ENCODE results near the gene TXK. TPM values are rescaled to one million over a fixed set of nuclear protein-coding genes. Genes with fewer than 3 reads are reported as not detected.
A peak's percentile ranks its signal among the peaks of the same experiment; 100 is the strongest.

The TXK gene
- total RNA-seq, 4 donors from 2014 or later: 1.7 to 5.2 (median 3.5) TPM

DNA sequence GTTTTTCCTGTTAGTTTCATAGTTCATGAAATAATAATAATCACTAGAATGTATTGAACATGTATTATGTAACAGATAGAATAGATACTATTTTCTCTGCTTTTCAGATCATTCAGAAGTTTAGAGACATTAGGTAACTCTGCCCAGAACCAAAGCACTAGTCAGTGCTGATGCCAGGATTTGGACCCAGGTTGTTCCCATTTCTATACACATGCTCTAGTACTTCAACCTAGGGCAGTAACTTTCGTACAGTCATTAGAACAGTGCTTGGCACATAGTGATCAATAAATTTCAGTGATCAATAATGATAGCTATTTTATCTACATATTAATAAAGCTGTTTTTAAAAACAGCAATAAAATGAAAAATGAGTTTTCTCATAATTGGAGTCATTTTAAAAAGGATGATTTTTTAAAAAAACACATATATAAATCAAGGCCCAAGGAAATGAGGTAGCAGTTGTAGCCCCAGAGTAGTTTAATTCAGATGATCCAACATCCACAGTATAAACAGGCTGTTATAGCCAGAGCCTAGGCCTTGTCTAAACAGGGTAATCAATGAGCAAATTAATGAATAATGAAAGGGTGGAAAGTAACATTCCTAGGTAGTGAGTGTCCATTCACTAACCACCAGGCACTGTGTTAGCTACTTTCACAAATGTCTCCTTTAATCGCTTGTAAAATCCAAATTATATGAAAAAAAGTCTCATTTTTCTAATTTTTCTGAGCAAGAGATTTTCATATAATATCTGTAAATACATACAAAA is 25.6 kb downstream of the TXK start:
- DNase-seq: no peak
- 90 to 96% methylated on average over 2 of the region's 2 CpGs for WGBS, 2 donors
- no peak for TF ChIP-seq POLR2A (IDR thresholded peaks at IDR 0.05)
- TF ChIP-seq, protein P1, sequence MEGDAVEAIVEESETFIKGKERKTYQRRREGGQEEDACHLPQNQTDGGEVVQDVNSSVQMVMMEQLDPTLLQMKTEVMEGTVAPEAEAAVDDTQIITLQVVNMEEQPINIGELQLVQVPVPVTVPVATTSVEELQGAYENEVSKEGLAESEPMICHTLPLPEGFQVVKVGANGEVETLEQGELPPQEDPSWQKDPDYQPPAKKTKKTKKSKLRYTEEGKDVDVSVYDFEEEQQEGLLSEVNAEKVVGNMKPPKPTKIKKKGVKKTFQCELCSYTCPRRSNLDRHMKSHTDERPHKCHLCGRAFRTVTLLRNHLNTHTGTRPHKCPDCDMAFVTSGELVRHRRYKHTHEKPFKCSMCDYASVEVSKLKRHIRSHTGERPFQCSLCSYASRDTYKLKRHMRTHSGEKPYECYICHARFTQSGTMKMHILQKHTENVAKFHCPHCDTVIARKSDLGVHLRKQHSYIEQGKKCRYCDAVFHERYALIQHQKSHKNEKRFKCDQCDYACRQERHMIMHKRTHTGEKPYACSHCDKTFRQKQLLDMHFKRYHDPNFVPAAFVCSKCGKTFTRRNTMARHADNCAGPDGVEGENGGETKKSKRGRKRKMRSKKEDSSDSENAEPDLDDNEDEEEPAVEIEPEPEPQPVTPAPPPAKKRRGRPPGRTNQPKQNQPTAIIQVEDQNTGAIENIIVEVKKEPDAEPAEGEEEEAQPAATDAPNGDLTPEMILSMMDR (IDR thresholded peaks at IDR 0.05): no peak

GRCh38 chr4:48105230-48105629 is 28.8 kb downstream of the TXK start:
- TF ChIP-seq, protein P1 (IDR thresholded peaks at IDR 0.05): no peak
- no peak for TF ChIP-seq POLR2A (IDR thresholded peaks at IDR 0.05)

More for the DNA sequence above, 25.6 kb downstream of the TXK start:
- Histone ChIP-seq H3K9me3 (no peaks in the 10 kb centered on the region), H3K4me1 (no peaks in the 10 kb centered on the region), H3K4me3 (no peak overlapping the region), H3K27me3 (no peaks in the 10 kb centered on the region), H3K27ac (no peak overlapping the region), H3K36me3 (no peaks in the 10 kb centered on the region)
- intact Hi-C loops (cut with DNase I): no loop called here

DNA sequence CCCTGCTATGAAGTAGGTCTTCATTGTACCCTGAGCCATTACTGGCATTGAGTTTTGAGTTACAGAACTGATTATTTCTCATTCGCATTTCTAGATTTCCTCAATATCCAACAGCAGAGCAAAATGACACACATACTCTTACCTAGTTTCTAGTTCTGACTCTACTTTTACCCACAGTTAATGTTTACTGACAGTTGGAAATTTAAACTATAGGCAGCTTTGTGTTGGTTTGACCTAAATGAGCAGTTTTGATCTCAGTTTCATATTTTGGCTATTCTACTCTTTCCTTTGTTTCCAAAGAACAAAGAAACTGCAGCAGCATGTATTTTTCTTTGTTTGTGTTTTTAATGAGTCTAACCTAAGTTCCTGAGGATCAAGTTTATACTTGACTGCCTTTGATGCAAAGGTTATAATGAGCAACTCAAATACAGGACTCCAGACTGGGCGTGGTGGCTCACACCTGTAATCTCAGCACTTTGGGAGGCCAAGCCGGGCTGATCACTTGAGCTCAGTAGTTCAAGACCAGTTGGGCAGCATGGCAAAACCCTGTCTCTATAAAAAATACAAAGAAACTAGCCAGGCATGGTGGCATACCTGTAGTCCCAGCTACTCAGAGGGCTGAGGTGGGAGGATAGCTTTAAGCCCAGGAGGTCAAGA is 30.4 kb downstream of the TXK start:
- no peak for DNase-seq
- Histone ChIP-seq H3K4me1 (no peaks in the 10 kb centered on the region), H3K9me3 (no peaks in the 10 kb centered on the region), H3K4me3 (no peak overlapping the region), H3K27ac (peak overlapping the region in 2 of 4 donors; percentile 31 to 48), H3K36me3 (no peaks in the 10 kb centered on the region), H3K27me3 (no peaks in the 10 kb centered on the region)
- intact Hi-C loops (cut with DNase I): no loop called here
- WGBS, 2 donors: 43 to 79% methylated on average over 3 of the region's 3 CpGs
- TF ChIP-seq POLR2A (IDR thresholded peaks at IDR 0.05): no peak
- TF ChIP-seq, protein P1 (IDR thresholded peaks at IDR 0.05): no peak

More at GRCh38 chr4:48105230-48105629, 28.8 kb downstream of the TXK start:
- DNase-seq: no peak
- Histone ChIP-seq H3K27me3 (no peaks in the 10 kb centered on the region), H3K27ac (no peak overlapping the region), H3K4me3 (no peak overlapping the region), H3K4me1 (no peaks in the 10 kb centered on the region), H3K36me3 (no peaks in the 10 kb centered on the region), H3K9me3 (no peaks in the 10 kb centered on the region)
- 33 to 89% methylated on average over 1 of the region's 1 CpG for WGBS, 2 donors
- intact Hi-C loops (cut with DNase I): no loop called here

DNA sequence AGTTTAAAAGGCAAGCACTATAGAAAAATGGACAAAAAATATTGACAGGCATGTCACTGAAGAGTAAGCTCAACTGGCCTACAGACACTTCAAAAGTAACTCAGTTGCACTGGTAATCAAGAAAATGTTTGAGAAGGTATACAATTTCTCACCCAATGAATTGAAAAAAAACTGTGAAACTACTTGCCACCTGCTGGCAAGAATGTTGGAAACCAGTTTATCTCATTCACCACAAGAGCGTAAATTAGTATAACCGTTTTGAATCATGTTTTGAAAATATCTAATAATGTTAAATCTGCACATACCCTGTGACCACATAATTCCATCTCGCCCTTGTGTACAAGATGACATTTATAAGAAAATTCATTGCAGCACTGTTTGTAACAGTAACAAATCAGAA is 31.7 kb downstream of the TXK start:
- no peak for DNase-seq
- Histone ChIP-seq H3K4me1 (no peaks in the 10 kb centered on the region), H3K27me3 (no peaks in the 10 kb centered on the region), H3K9me3 (no peaks in the 10 kb centered on the region), H3K4me3 (no peak overlapping the region), H3K36me3 (no peaks in the 10 kb centered on the region), H3K27ac (no peak overlapping the region)
- 80 to 83% methylated on average over 3 of the region's 3 CpGs for WGBS, 2 donors
- TF ChIP-seq POLR2A (IDR thresholded peaks at IDR 0.05): no peak
- TF ChIP-seq, protein P1 (IDR thresholded peaks at IDR 0.05): peak in 1 of 6 experiments; percentile 27
- intact Hi-C loops (cut with DNase I): no loop called here

DNA sequence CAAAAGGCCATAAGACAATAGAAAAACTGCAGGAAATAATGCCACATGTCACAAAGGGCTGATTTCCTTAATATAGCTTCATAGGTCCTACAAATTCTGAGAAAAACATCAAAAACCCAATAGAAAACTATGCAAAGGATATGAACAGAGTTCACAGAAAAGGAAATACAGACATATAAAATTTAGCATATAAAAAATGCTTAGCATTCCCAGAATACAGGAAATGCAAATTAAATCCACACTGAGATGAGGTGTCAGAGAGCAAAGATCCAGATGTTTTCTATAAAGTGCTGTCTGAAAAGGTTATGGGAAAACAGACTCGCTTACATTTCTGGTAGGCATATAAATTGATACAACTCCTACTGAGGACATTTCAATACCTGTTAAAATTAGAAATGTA is 33.8 kb downstream of the TXK start:
- no peaks in the 10 kb centered on the region for H3K27me3 ChIP-seq
- H3K36me3 ChIP-seq: no peaks in the 10 kb centered on the region
- H3K4me1 ChIP-seq: no peaks in the 10 kb centered on the region
- H3K27ac ChIP-seq: no peak overlapping the region
- WGBS, 2 donors: 70 to 79% methylated on average over 1 of the region's 1 CpG
- no peaks in the 10 kb centered on the region for H3K9me3 ChIP-seq
- no peak for DNase-seq
- no peak overlapping the region for H3K4me3 ChIP-seq
- intact Hi-C loops (cut with DNase I): no loop called here
- TF ChIP-seq, protein P1 (IDR thresholded peaks at IDR 0.05): no peak
- no peak for TF ChIP-seq POLR2A (IDR thresholded peaks at IDR 0.05)
